K562 (cell line): Measurements from ENCODE around the gene CACNA2D2. TPM values are rescaled to one million over a fixed set of nuclear protein-coding genes. Genes with fewer than 3 reads are reported as not detected.

Experiments
- ATAC-seq: fragments of 200-7000 bp; cut with Tn5 transposase; 3 replicates; pipeline ENCODE4 v1.9.1; 2020; ENCODE audit warnings: moderate library complexity
- BruUV-seq: library from RNA; stranded (reverse); fragments of 400-500 nt; replicated peaks from 2 replicates; lab custom pipeline; 2021; lab: Mats Ljungman, UMichigan
- CTCF ChIA-PET: fragments of 300-600 bp; formaldehyde crosslinking; extraction: SDS; loops from one replicate; lab custom pipeline; 2021; ENCODE audit warnings: low intra/inter-chr PET ratio; lab: Yijun Ruan, JAX
- POLR2A ChIA-PET: fragments of 300-600, 350-650 bp; sonication (Branson Sonifier 250); formaldehyde crosslinking; extraction: SDS; loops from one replicate; lab custom pipeline; 2021; ENCODE audit warnings: antibody characterized with exemption, inconsistent platforms; lab: Yijun Ruan, JAX
- DNase-seq, 4 experiments: peaks; one replicate each; pipeline versions ENCODE4 v3.0.0 to v3.0.0-alpha.2; 2011 to 2018; ENCODE audit warnings: low spot score in 3 of 4, mixed read lengths in 3 of 4; ENCODE audit errors: extremely low read depth in 1 of 4
- FAIRE-seq: peaks from 2 replicates; lab custom pipeline; 2011; peaks lifted over from hg19 to GRCh38; lab: Jason Lieb, UNC
- H2AFZ ChIP-seq: 2 replicates; pipeline ENCODE4 v1.6.0; 2011; ENCODE audit warnings: low read depth, low read length, control low read depth, inconsistent platforms
- H3K27ac ChIP-seq: fragments of 200-600 bp; 3 replicates; pipeline ENCODE4 v1.8.0; 2011; ENCODE audit warnings: low read depth, mild to moderate bottlenecking, control low read depth, inconsistent platforms, low read length, moderate library complexity, mixed read lengths; ENCODE audit errors: extremely low read depth
- H3K27me3 ChIP-seq, 2 experiments: fragments of 300-600 bp in 1 of 2; 2 replicates in 1 of 2; 3 replicates in 1 of 2; pipeline versions ENCODE4 v1.6.0 to v1.8.0; 2011; ENCODE audit warnings: inconsistent platforms in 2 of 2, low read length in 2 of 2, mild to moderate bottlenecking in 1 of 2, mixed read lengths in 1 of 2, moderate library complexity in 1 of 2; ENCODE audit not compliant: control insufficient read depth in 2 of 2, insufficient read depth in 2 of 2
- H3K36me3 ChIP-seq: fragments of 300-600 bp; 3 replicates; pipeline ENCODE4 v1.8.0; 2011; ENCODE audit warnings: mild to moderate bottlenecking, low read length, inconsistent platforms; ENCODE audit not compliant: control insufficient read depth, insufficient read depth
- H3K4me1 ChIP-seq, 2 experiments: fragments of 200-600 bp in 1 of 2; replicated peaks in 1 of 2; 2 replicates in 1 of 2; 3 replicates in 1 of 2; pipeline versions ENCODE4 v1.5.1 to v1.8.0; 2011; ENCODE audit warnings: inconsistent platforms in 2 of 2, low read length in 2 of 2, mild to moderate bottlenecking in 1 of 2, mixed read lengths in 1 of 2, moderate library complexity in 1 of 2; ENCODE audit not compliant: control insufficient read depth in 2 of 2, insufficient read depth in 2 of 2
- H3K4me2 ChIP-seq: 2 replicates; pipeline ENCODE4 v1.6.1; 2011; ENCODE audit warnings: low read length, control low read depth, inconsistent platforms, mixed read lengths; ENCODE audit not compliant: insufficient read depth
- H3K4me3 ChIP-seq: fragments of 200-600 bp; sonication (generic), shearing (Covaris generic); 2 replicates; pipeline ENCODE4 v1.5.1; 2016; ENCODE audit warnings: control low read depth, inconsistent platforms
- H3K79me2 ChIP-seq: fragments of 200-600 bp; 3 replicates; pipeline ENCODE4 v1.8.0; 2011; ENCODE audit warnings: low read length, inconsistent platforms; ENCODE audit not compliant: control insufficient read depth, insufficient read depth
- H3K9ac ChIP-seq, 2 experiments: 2 replicates each; pipeline versions ENCODE4 v1.6.0 to v1.6.1; 2011; ENCODE audit warnings: low read depth in 2 of 2, low read length in 2 of 2, control low read depth in 1 of 2, inconsistent platforms in 1 of 2, mild to moderate bottlenecking in 1 of 2, mixed read lengths in 1 of 2; ENCODE audit not compliant: insufficient read depth in 1 of 2
- H3K9me1 ChIP-seq: one replicate; pipeline ENCODE4 v1.6.0; 2011; ENCODE audit warnings: inconsistent platforms, mild to moderate bottlenecking, low read length, moderate library complexity; ENCODE audit not compliant: control insufficient read depth, insufficient read depth
- H3K9me3 ChIP-seq: replicated peaks from 2 replicates; pipeline ENCODE4 v1.5.1; 2011; ENCODE audit warnings: low read depth, low read length, inconsistent platforms; ENCODE audit not compliant: control insufficient read depth, insufficient read depth
- H4K20me1 ChIP-seq: replicated peaks from 2 replicates; pipeline ENCODE4 v1.6.1; 2011; ENCODE audit warnings: low read length, inconsistent platforms, mixed read lengths; ENCODE audit not compliant: control insufficient read depth, insufficient read depth
- ATF7 ChIP-seq: fragments of 450-650 bp; IDR thresholded peaks from 2 replicates; pipeline ENCODE4 v1.7.1; 2014; ENCODE audit warnings: mild to moderate bottlenecking, moderate library complexity
- CTBP1 ChIP-seq: fragments of 450-650 bp; IDR thresholded peaks from 2 replicates; pipeline ENCODE4 v1.6.1; 2016; ENCODE audit warnings: borderline replicate concordance
- STAT5A ChIP-seq: IDR thresholded peaks from 2 replicates; pipeline ENCODE4 v1.6.1; 2012; ENCODE audit warnings: low read length, inconsistent platforms, borderline replicate concordance
- ZKSCAN8 ChIP-seq: fragments of 200-800 bp; sonication (Bioruptor generic); IDR thresholded peaks from 2 replicates; pipeline ENCODE4 v1.6.1; 2016; ENCODE audit warnings: missing genetic modification characterization, missing compliant biosample characterization
- ZNF224 ChIP-seq: sonication (generic); formaldehyde crosslinking; IDR thresholded peaks from 2 replicates; pipeline ENCODE4 v1.8.0; 2022; ENCODE audit warnings: mild to moderate bottlenecking, missing genetic modification reagents
- WGBS: fragments of 100-300 bp; shearing (Covaris generic); methylation state at CpG from one replicate; pipeline ENCODE4 v1.1.6; 2016; ENCODE audit warnings: low coverage, mixed read lengths; ENCODE audit not compliant: insufficient coverage; ENCODE audit errors: missing lambda C conversion rate; 5-methylcytosine and 5-hydroxymethylcytosine counted together
- in situ Hi-C: fragments of 300-500 bp; cut with MboI; formaldehyde crosslinking; loops from 4 replicates; pipeline ENCODE4 v1.15.0; 2018; ENCODE audit warnings: inconsistent platforms, mixed read lengths
- intact Hi-C: fragments of 100-400 bp; cut with micrococcal nuclease; formaldehyde crosslinking; loops from 2 replicates; pipeline ENCODE4 v1.14.2; 2022
- polyA plus RNA-seq, 8 experiments: library from polyadenylated mRNA; depleted of rRNA in 4 of 8; stranded (reverse) in 5 of 8; unstranded in 3 of 8; fragments of >200 nt; fragmentation: Nextera tagmentation in 2 of 8; fragmentation: Illumina TruSeq in 1 of 8; extraction: Ambion mirVana in 2 of 8; extraction: Trizol in 1 of 8; gene quantifications; 2 replicates each; pipeline versions ENCODE4 v1.2.1 to v1.2.3, GENCODE V29; 2011 to 2014; ENCODE audit warnings: inconsistent platforms in 1 of 8, missing spikeins in 1 of 8
- total RNA-seq, 7 experiments: library from RNA; depleted of rRNA in 6 of 7; stranded (reverse); fragments of >200 nt in 6 of 7; fragmentation: Illumina TruSeq in 2 of 7; extraction: Trizol in 2 of 7; gene quantifications; 2 replicates each; pipeline versions ENCODE4 v1.2.1 to v1.2.3, GENCODE V29; 2011 to 2021; ENCODE audit warnings: low replicate concordance in 1 of 7
- TF ChIP-seq, protein P1 (sequence below): sonication (generic); formaldehyde crosslinking; IDR thresholded peaks from 2 replicates; pipeline ENCODE4 v1.8.1; 2023; ENCODE audit warnings: mild to moderate bottlenecking, missing genetic modification reagents

Gene CACNA2D2
- total and polyA plus RNA-seq, 9 of the 15 experiments (the other 6 are each of a cell fraction or from before 2014, with no cell fraction given) = 0.11 to 0.58 (median 0.36) TPM; not detected in 2

DNA sequence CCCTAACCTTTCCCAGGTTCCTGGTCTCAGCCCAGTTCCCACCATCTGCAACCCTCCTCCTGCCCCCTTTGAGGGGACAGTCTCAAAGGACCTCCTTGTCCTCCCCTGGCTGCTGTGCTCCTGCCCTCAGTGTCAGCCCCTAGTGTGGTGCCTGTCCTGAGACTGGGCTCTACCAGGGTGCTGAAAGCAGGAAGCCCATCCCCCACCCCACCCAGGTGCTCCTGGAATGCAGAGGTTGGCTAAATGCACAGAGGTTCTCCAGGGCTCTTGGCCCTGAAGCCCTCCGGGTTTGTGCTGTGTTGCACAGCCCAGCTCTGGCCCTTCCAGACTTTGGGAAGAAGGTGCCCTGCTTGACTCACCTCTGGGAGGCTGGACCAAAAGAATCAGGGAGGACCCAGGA is 42.3 kb upstream of the CACNA2D2 start:
- H3K4me3 ChIP-seq = no peak overlapping the region
- no peaks in the 10 kb centered on the region for H3K9me1 ChIP-seq
- peaks cover 2 to 21% of the 10 kb centered on the region in 2 experiments; a peak in 3 of 5 replicates for H3K4me1 ChIP-seq
- BruUV-seq = no TSS peak
- POLR2A ChIA-PET = no interaction called here
- ATAC-seq = no peak
- H3K27me3 ChIP-seq = no peaks in the 10 kb centered on the region
- H4K20me1 ChIP-seq = no peaks in the 10 kb centered on the region
- DNase-seq = no peak
- no peaks in the 10 kb centered on the region for H3K36me3 ChIP-seq
- no peak overlapping the region for H3K4me2 ChIP-seq
- no peaks in the 10 kb centered on the region for H3K9me3 ChIP-seq
- intact Hi-C loops = no loop called here
- TF ChIP-seq STAT5A = no peak
- no peak for TF ChIP-seq CTBP1
- no peak for TF ChIP-seq ATF7
- TF ChIP-seq, protein P1, sequence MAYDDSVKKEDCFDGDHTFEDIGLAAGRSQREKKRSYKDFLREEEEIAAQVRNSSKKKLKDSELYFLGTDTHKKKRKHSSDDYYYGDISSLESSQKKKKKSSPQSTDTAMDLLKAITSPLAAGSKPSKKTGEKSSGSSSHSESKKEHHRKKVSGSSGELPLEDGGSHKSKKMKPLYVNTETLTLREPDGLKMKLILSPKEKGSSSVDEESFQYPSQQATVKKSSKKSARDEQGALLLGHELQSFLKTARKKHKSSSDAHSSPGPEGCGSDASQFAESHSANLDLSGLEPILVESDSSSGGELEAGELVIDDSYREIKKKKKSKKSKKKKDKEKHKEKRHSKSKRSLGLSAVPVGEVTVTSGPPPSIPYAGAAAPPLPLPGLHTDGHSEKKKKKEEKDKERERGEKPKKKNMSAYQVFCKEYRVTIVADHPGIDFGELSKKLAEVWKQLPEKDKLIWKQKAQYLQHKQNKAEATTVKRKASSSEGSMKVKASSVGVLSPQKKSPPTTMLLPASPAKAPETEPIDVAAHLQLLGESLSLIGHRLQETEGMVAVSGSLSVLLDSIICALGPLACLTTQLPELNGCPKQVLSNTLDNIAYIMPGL (CRISPR knock-in tag) = no peak
- no peak for TF ChIP-seq ZNF224 (CRISPR knock-in tag)
- TF ChIP-seq ZKSCAN8 = no peak
- in situ Hi-C loops = loop anchor here (5.0 kb wide), 1 partner anchor 33 kb away; no protein-coding TSS in a partner anchor
- FAIRE-seq = no peak
- CTCF ChIA-PET = no interaction called here
- H3K27ac ChIP-seq = no peak overlapping the region
- H3K9ac ChIP-seq = 0 out of 4 replicates have a peak overlapping the region, but pooled peaks of 1 of the 2 experiments have one; percentile 13
- no peak overlapping the region for H2AFZ ChIP-seq
- WGBS = no CpG with 5 or more reads among the region's 1 CpG
- no peaks in the 10 kb centered on the region for H3K79me2 ChIP-seq
